Measurements from ENCODE around the gene C2orf76.

DNA sequence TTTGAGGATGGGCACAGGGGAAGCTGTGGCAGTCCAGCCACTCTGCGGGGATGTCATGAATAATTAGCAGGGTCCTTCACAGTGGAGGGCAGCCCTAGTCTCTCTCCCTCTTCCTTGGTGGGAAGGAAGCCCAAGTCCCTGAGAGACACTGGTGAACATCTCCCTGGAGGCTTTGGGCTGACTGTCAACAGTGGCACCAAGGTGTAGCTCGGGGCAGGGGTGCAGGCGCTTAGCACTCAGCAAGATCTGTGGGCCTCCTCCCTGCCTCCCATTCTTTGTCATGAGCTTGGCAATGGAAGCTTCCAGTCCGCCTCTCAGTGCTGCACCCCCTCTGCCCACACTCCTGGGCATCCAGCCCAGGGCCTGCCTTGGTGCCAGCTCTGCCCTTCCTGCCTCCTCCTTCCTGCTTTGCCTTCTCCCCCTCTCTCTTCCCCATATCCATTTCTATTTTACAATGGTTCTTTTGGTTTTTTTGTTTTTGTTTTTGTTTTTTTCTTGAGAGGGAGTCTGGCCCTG is 83.6 kb downstream of the C2orf76 start:
- TF ChIP-seq CTCF (IDR thresholded peaks at IDR 0.05): no peak
- no peak for TF ChIP-seq EZH2 (IDR thresholded peaks at IDR 0.05; ENCODE audit: borderline replicate concordance, insufficient read depth, low read depth, low read length, poor library complexity, severe bottlenecking)
